Endothelial cell of umbilical vein (primary cell): ENCODE data around the gene UBE2I. TPM values are rescaled to one million over a fixed set of nuclear protein-coding genes. Genes with fewer than 3 reads are reported as not detected.

Source experiments
- BruUV-seq: library from RNA; stranded (reverse); fragments of 400-500 nt; replicated peaks from 2 replicates; lab custom pipeline; 2021; lab: Mats Ljungman, UMichigan
- CTCF ChIA-PET: fragments of 300-600, 350-600 bp; sonication (Branson Sonifier 250); formaldehyde crosslinking; loops from one replicate; lab custom pipeline; 2021; ENCODE audit warnings: antibody characterized with exemption, inconsistent platforms; lab: Charles Lee
- POLR2A ChIA-PET: fragments of 300-600, 350-600 bp; sonication (Branson Sonifier 250); formaldehyde crosslinking; loops from one replicate; lab custom pipeline; 2021; ENCODE audit warnings: antibody characterized with exemption, inconsistent platforms; lab: Charles Lee
- DNase-seq: peaks from one replicate; pipeline ENCODE4 v3.0.0-alpha.2; 2011; ENCODE audit warnings: low read depth, low spot score
- FAIRE-seq: peaks from 2 replicates; lab custom pipeline; 2011; peaks lifted over from hg19 to GRCh38; lab: Jason Lieb, UNC
- H2AFZ ChIP-seq: 2 replicates; pipeline ENCODE4 v1.6.0; 2012; ENCODE audit warnings: low read depth, low read length, control low read depth, inconsistent platforms
- H3K27ac ChIP-seq: 2 replicates; pipeline ENCODE4 v1.5.1; 2011; ENCODE audit warnings: low read depth, mild to moderate bottlenecking, control low read depth, low read length, moderate library complexity; ENCODE audit not compliant: insufficient read depth
- H3K27me3 ChIP-seq, 2 experiments: 2 replicates each; pipeline versions ENCODE4 v1.6.0 to v1.6.1; 2011; ENCODE audit warnings: low read length in 2 of 2, mixed read lengths in 1 of 2; ENCODE audit not compliant: control insufficient read depth in 2 of 2, insufficient read depth in 2 of 2
- H3K36me3 ChIP-seq, 2 experiments: 2 replicates in 1 of 2; 3 replicates in 1 of 2; pipeline ENCODE4 v1.5.1; 2011; ENCODE audit warnings: low read length in 2 of 2, mild to moderate bottlenecking in 1 of 2, moderate library complexity in 1 of 2; ENCODE audit not compliant: control insufficient read depth in 2 of 2, insufficient read depth in 2 of 2; ENCODE audit errors: extremely low read depth in 1 of 2
- H3K4me1 ChIP-seq: 3 replicates; pipeline ENCODE4 v1.5.1; 2011; ENCODE audit warnings: mild to moderate bottlenecking, low read length; ENCODE audit not compliant: control insufficient read depth, insufficient read depth; ENCODE audit errors: extremely low read depth
- H3K4me2 ChIP-seq: 2 replicates; pipeline ENCODE4 v1.6.1; 2011; ENCODE audit warnings: low read length, control low read depth, mixed read lengths; ENCODE audit not compliant: insufficient read depth
- H3K4me3 ChIP-seq, 3 experiments: fragments of 200-600 bp in 1 of 3; sonication (generic), shearing (Covaris generic) in 1 of 3; replicated peaks in 1 of 3; 2 replicates each; pipeline ENCODE4 v1.5.1; 2011 to 2016; ENCODE audit warnings: control low read depth in 3 of 3, low read length in 3 of 3, mild to moderate bottlenecking in 2 of 3, inconsistent platforms in 1 of 3, low read depth in 1 of 3, moderate library complexity in 1 of 3; ENCODE audit not compliant: insufficient read depth in 1 of 3
- H3K79me2 ChIP-seq: 2 replicates; pipeline ENCODE4 v1.6.0; 2012; ENCODE audit warnings: low read length, inconsistent platforms; ENCODE audit not compliant: control insufficient read depth, insufficient read depth
- H3K9ac ChIP-seq: replicated peaks from 2 replicates; pipeline ENCODE3; 2011; ENCODE audit warnings: low read length, control low read depth; ENCODE audit not compliant: insufficient read depth; ENCODE audit errors: extremely low read depth
- H3K9me1 ChIP-seq: replicated peaks from 3 replicates; pipeline ENCODE4 v1.6.0; 2011; ENCODE audit warnings: mild to moderate bottlenecking, low read length; ENCODE audit not compliant: control insufficient read depth, insufficient read depth; ENCODE audit errors: extremely low read depth
- H3K9me3 ChIP-seq: replicated peaks from 2 replicates; pipeline ENCODE4 v1.5.1; 2012; ENCODE audit warnings: low read length, inconsistent platforms; ENCODE audit not compliant: control insufficient read depth, insufficient read depth
- H4K20me1 ChIP-seq: replicated peaks from 2 replicates; pipeline ENCODE3; 2011; ENCODE audit warnings: mild to moderate bottlenecking, low read length; ENCODE audit not compliant: control insufficient read depth, insufficient read depth; ENCODE audit errors: extremely low read depth
- EZH2 ChIP-seq: IDR thresholded peaks from 2 replicates; pipeline ENCODE4 v1.6.1; 2012; ENCODE audit warnings: borderline replicate concordance, low read depth, mild to moderate bottlenecking, moderate library complexity, low read length, inconsistent platforms; ENCODE audit not compliant: severe bottlenecking
- GATA2 ChIP-seq: IDR thresholded peaks from 2 replicates; pipeline ENCODE4 v1.7.0; 2011; ENCODE audit warnings: low read depth, mild to moderate bottlenecking, moderate library complexity, mixed read lengths, low read length; ENCODE audit not compliant: insufficient read length, insufficient read depth
- JUN ChIP-seq: IDR thresholded peaks from 2 replicates; pipeline ENCODE4 v1.6.1; 2011; ENCODE audit warnings: borderline replicate concordance, low read depth; ENCODE audit not compliant: insufficient read length, insufficient read depth
- MYC ChIP-seq: IDR thresholded peaks from one replicate; pipeline ENCODE4 v1.6.1; 2011; ENCODE audit warnings: mild to moderate bottlenecking, low read depth, low read length
- dilution Hi-C: fragments of 300-500 bp; cut with MboI; formaldehyde crosslinking; loops from one replicate; pipeline ENCODE4 v1.15.0; 2019; ENCODE audit warnings: low sequenced_read_pairs; ENCODE audit not compliant: extremely low pct_ligation_motif_present
- intact Hi-C: fragments of 100-400 bp; cut with micrococcal nuclease; formaldehyde crosslinking; loops from one replicate; pipeline ENCODE4 v1.10.0; 2022
- polyA plus RNA-seq, 4 experiments: library from polyadenylated mRNA; depleted of rRNA in 3 of 4; stranded (reverse) in 3 of 4; unstranded in 1 of 4; fragments of >200 nt; gene quantifications; 2 replicates each; pipeline versions ENCODE4 v1.2.1 to v1.2.3, GENCODE V29; 2011 to 2012; ENCODE audit warnings: missing spikeins in 1 of 4
- total RNA-seq: library from RNA; stranded (reverse); gene quantifications from 2 replicates; pipeline ENCODE4 v1.2.3, GENCODE V29; 2021
- TF ChIP-seq, protein P1 (sequence below): IDR thresholded peaks from 2 replicates; pipeline ENCODE4 v1.6.1; 2011; ENCODE audit not compliant: insufficient read depth, insufficient read length

Gene UBE2I
- total and polyA plus RNA-seq, 2 donors (not counting 3 experiments of a cell fraction or from before 2014, with no cell fraction given): 122 to 233 TPM

GRCh38 chr16:1323296-1324239 is 14.1 kb downstream of the UBE2I start:
- H4K20me1 ChIP-seq: no peaks in the 10 kb centered on the region
- no peaks in the 10 kb centered on the region for H3K4me1 ChIP-seq
- H3K9me1 ChIP-seq: no peaks in the 10 kb centered on the region
- peaks cover under 1% of the 10 kb centered on the region for H3K79me2 ChIP-seq
- POLR2A ChIA-PET: no interaction called here
- no peak overlapping the region for H3K9ac ChIP-seq
- H3K27ac ChIP-seq: no peak overlapping the region
- no peaks in the 10 kb centered on the region for H3K27me3 ChIP-seq
- no TSS peak for BruUV-seq
- TF ChIP-seq JUN (no peak), EZH2 (no peak)
- TF ChIP-seq, protein P1, sequence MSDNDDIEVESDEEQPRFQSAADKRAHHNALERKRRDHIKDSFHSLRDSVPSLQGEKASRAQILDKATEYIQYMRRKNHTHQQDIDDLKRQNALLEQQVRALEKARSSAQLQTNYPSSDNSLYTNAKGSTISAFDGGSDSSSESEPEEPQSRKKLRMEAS: no peak
- no peak for DNase-seq
- H3K4me3 ChIP-seq: no peak overlapping the region
- no peak for FAIRE-seq
- CTCF ChIA-PET: no interaction called here
- dilution Hi-C loops (no loop called here), intact Hi-C loops (no loop called here)
- H3K4me2 ChIP-seq: no peak overlapping the region
- no peaks in the 10 kb centered on the region for H3K9me3 ChIP-seq
- no peak overlapping the region for H2AFZ ChIP-seq
- H3K36me3 ChIP-seq: peaks cover 4 to 44% of the 10 kb centered on the region in 2 experiments

GRCh38 chr16:1324286-1324826 is 14.9 kb downstream of the UBE2I start:
- dilution Hi-C loops: no loop called here
- intact Hi-C loops: no loop called here
- no peaks in the 10 kb centered on the region for H3K79me2 ChIP-seq
- H3K4me1 ChIP-seq: no peaks in the 10 kb centered on the region
- H3K36me3 ChIP-seq: peaks cover 3 to 36% of the 10 kb centered on the region in 2 experiments
- no peak overlapping the region for H3K4me3 ChIP-seq
- TF ChIP-seq GATA2 (no peak), MYC (no peak)
- no peak overlapping the region for H3K9ac ChIP-seq
- no peaks in the 10 kb centered on the region for H3K9me3 ChIP-seq
- no peak overlapping the region for H3K4me2 ChIP-seq
- ChIA-PET CTCF (no interaction called here), POLR2A (no interaction called here)
- no peak overlapping the region for H2AFZ ChIP-seq
- no peaks in the 10 kb centered on the region for H3K27me3 ChIP-seq
- BruUV-seq: no TSS peak
- DNase-seq (no peak), FAIRE-seq (no peak)
- no peaks in the 10 kb centered on the region for H4K20me1 ChIP-seq
- no peaks in the 10 kb centered on the region for H3K9me1 ChIP-seq
- H3K27ac ChIP-seq: no peak overlapping the region
